H9 (cell line): Measurements from ENCODE around the gene USB1. TPM values are rescaled to one million over a fixed set of nuclear protein-coding genes. Genes with fewer than 3 reads are reported as not detected.

ENCODE experiments used
- DNase-seq: peaks from one replicate; pipeline ENCODE4 v3.0.0-alpha.2; 2017
- H2AFZ ChIP-seq: one replicate; pipeline ENCODE4 v1.6.1; 2013; ENCODE audit warnings: mild to moderate bottlenecking, low read length, control low read depth, moderate library complexity
- H2AK5ac ChIP-seq: 2 replicates; pipeline ENCODE4 v1.6.1; 2013; ENCODE audit warnings: low read length, control low read depth, mixed read lengths; ENCODE audit not compliant: insufficient read length
- H2BK120ac ChIP-seq: one replicate; pipeline ENCODE4 v1.6.1; 2013; ENCODE audit warnings: low read depth, mild to moderate bottlenecking, low read length, control low read depth, inconsistent platforms; ENCODE audit not compliant: poor library complexity, severe bottlenecking
- H2BK12ac ChIP-seq: 2 replicates; pipeline ENCODE4 v1.6.1; 2013; ENCODE audit warnings: low read length, control low read depth, mixed read lengths, low read depth; ENCODE audit not compliant: insufficient read length
- H2BK15ac ChIP-seq: 2 replicates; pipeline ENCODE4 v1.6.1; 2013; ENCODE audit warnings: low read depth, low read length, control low read depth
- H2BK20ac ChIP-seq: one replicate; pipeline ENCODE4 v1.6.1; 2013; ENCODE audit warnings: low read depth, mild to moderate bottlenecking, low read length, control low read depth, inconsistent platforms; ENCODE audit not compliant: poor library complexity, severe bottlenecking
- H2BK5ac ChIP-seq: 2 replicates; pipeline ENCODE4 v1.6.1; 2013; ENCODE audit warnings: low read length, control low read depth, mixed read lengths; ENCODE audit not compliant: insufficient read length
- H3K14ac ChIP-seq: 2 replicates; pipeline ENCODE4 v1.6.1; 2013; ENCODE audit warnings: low read length, control low read depth; ENCODE audit not compliant: insufficient read depth
- H3K18ac ChIP-seq: 2 replicates; pipeline ENCODE4 v1.6.1; 2013; ENCODE audit warnings: low read depth, mild to moderate bottlenecking, mixed read lengths, low read length, control low read depth; ENCODE audit not compliant: insufficient read length
- H3K23ac ChIP-seq: 2 replicates; pipeline ENCODE4 v1.6.1; 2013; ENCODE audit warnings: low read length, control low read depth, mixed read lengths, low read depth; ENCODE audit not compliant: insufficient read length
- H3K23me2 ChIP-seq: 2 replicates; pipeline ENCODE4 v1.6.1; 2013; ENCODE audit warnings: low read depth, mild to moderate bottlenecking, mixed read lengths, low read length, control low read depth; ENCODE audit not compliant: insufficient read length, poor library complexity, severe bottlenecking
- H3K27ac ChIP-seq: 2 replicates; pipeline ENCODE4 v1.5.1; 2013; ENCODE audit warnings: low read length, control low read depth, mixed read lengths, low read depth; ENCODE audit not compliant: insufficient read length
- H3K27me3 ChIP-seq: 2 replicates; pipeline ENCODE4 v1.6.1; 2013; ENCODE audit warnings: low read length, control low read depth, inconsistent platforms; ENCODE audit not compliant: insufficient read depth
- H3K4ac ChIP-seq: 2 replicates; pipeline ENCODE4 v1.6.1; 2013; ENCODE audit warnings: low read depth, mild to moderate bottlenecking, control low read depth, inconsistent platforms, low read length, moderate library complexity
- H3K4me1 ChIP-seq: 2 replicates; pipeline ENCODE4 v1.6.1; 2013; ENCODE audit warnings: low read length, control low read depth, inconsistent platforms; ENCODE audit not compliant: insufficient read depth
- H3K4me2 ChIP-seq: 2 replicates; pipeline ENCODE4 v1.6.1; 2013; ENCODE audit warnings: low read length, control low read depth, mixed read lengths; ENCODE audit not compliant: insufficient read length, insufficient read depth
- H3K56ac ChIP-seq: 2 replicates; pipeline ENCODE4 v1.6.1; 2013; ENCODE audit warnings: low read depth, mild to moderate bottlenecking, mixed read lengths, low read length, control low read depth; ENCODE audit not compliant: insufficient read length
- H3K79me1 ChIP-seq: 2 replicates; pipeline ENCODE4 v1.6.1; 2013; ENCODE audit warnings: low read depth, mild to moderate bottlenecking, moderate library complexity, low read length, control low read depth, inconsistent platforms; ENCODE audit not compliant: insufficient read depth, poor library complexity, severe bottlenecking
- H3K79me2 ChIP-seq: 2 replicates; pipeline ENCODE4 v1.6.1; 2013; ENCODE audit warnings: low read length, control low read depth, inconsistent platforms; ENCODE audit not compliant: insufficient read depth
- H3K9ac ChIP-seq: 2 replicates; pipeline ENCODE4 v1.6.1; 2013; ENCODE audit warnings: low read length, control low read depth, mixed read lengths; ENCODE audit not compliant: insufficient read length; ENCODE audit errors: extremely low read depth
- H3K9me3 ChIP-seq: one replicate; pipeline ENCODE4 v1.6.1; 2013; ENCODE audit warnings: low read depth, low read length, inconsistent platforms; ENCODE audit not compliant: control insufficient read depth
- H3T11ph ChIP-seq: one replicate; pipeline ENCODE4 v1.6.1; 2013; ENCODE audit warnings: mild to moderate bottlenecking, low read length, control low read depth, inconsistent platforms
- H4K20me1 ChIP-seq: one replicate; pipeline ENCODE4 v1.6.1; 2013; ENCODE audit not compliant: control insufficient read depth, insufficient read length, insufficient read depth
- H4K5ac ChIP-seq: 2 replicates; pipeline ENCODE4 v1.6.1; 2013; ENCODE audit warnings: low read depth, mild to moderate bottlenecking, mixed read lengths, low read length, control low read depth; ENCODE audit not compliant: insufficient read length
- H4K8ac ChIP-seq: replicated peaks from 2 replicates; pipeline ENCODE4 v1.6.1; 2013; ENCODE audit warnings: low read length, control low read depth, mixed read lengths, low read depth; ENCODE audit not compliant: insufficient read length
- H4K91ac ChIP-seq: 2 replicates; pipeline ENCODE4 v1.6.1; 2013; ENCODE audit warnings: low read depth, mild to moderate bottlenecking, moderate library complexity, mixed read lengths, low read length, control low read depth; ENCODE audit not compliant: insufficient read length
- H3K27ac Mint-ChIP-seq, 3 experiments: 2 replicates in 2 of 3; 3 replicates in 1 of 3; pipeline ENCODE4 v1.8.0; 2020 to 2021; ENCODE audit warnings: mixed read lengths in 3 of 3, mild to moderate bottlenecking in 1 of 3, moderate library complexity in 1 of 3
- H3K27me3 Mint-ChIP-seq: 2 replicates; pipeline ENCODE4 v1.8.0; 2021; ENCODE audit warnings: low read depth, mild to moderate bottlenecking, moderate library complexity, mixed read lengths
- H3K36me3 Mint-ChIP-seq, 3 experiments: 2 replicates in 2 of 3; 3 replicates in 1 of 3; pipeline ENCODE4 v1.8.0; 2020 to 2021; ENCODE audit warnings: low read depth in 3 of 3, mixed read lengths in 3 of 3; ENCODE audit not compliant: insufficient read depth in 1 of 3
- H3K4me1 Mint-ChIP-seq, 2 experiments: 2 replicates each; pipeline ENCODE4 v1.8.0; 2020; ENCODE audit warnings: mixed read lengths in 2 of 2
- H3K4me3 Mint-ChIP-seq, 2 experiments: 2 replicates in 1 of 2; 3 replicates in 1 of 2; pipeline ENCODE4 v1.8.0; 2020 to 2021; ENCODE audit warnings: mild to moderate bottlenecking in 2 of 2, mixed read lengths in 2 of 2, moderate library complexity in 1 of 2
- H3K9me3 Mint-ChIP-seq, 2 experiments: 2 replicates in 1 of 2; 3 replicates in 1 of 2; pipeline ENCODE4 v1.8.0; 2020; ENCODE audit warnings: mild to moderate bottlenecking in 2 of 2, mixed read lengths in 2 of 2, moderate library complexity in 1 of 2
- CTCF ChIP-seq: fragments of 200-600 bp; sonication (generic); conservative IDR thresholded peaks from 3 replicates; pipeline ENCODE4 v1.8.0; 2021; ENCODE audit warnings: antibody characterized with exemption, mild to moderate bottlenecking
- WGBS: extraction: QIAGEN DNeasy Blood & Tissue Kit; methylation state at CpG from one replicate; pipeline ENCODE4 v1.1.7; 2013; ENCODE audit warnings: missing lambda C conversion rate, low lambda C conversion rate, mixed read lengths; ENCODE audit not compliant: insufficient read length; ENCODE audit errors: extremely low coverage; 5-methylcytosine and 5-hydroxymethylcytosine counted together
- total RNA-seq: library from RNA; stranded (reverse); gene quantifications from 2 replicates; pipeline ENCODE4 v1.2.1, GENCODE V29; 2021

Gene USB1
- total RNA-seq, 1 experiment from 2014 or later: 65.0 TPM

- Histone ChIP-seq H3K23me2 (peaks cover 7% of the 10 kb centered on the region), H2BK20ac (no peak overlapping the region), H4K8ac (no peak overlapping the region), H3K4me2 (no peak overlapping the region), H3K56ac (no peak overlapping the region), H3K79me2 (no peaks in the 10 kb centered on the region), H3K27me3 (no peaks in the 10 kb centered on the region), H4K20me1 (no peaks in the 10 kb centered on the region), H3K23ac (no peak overlapping the region), H3K4ac (no peak overlapping the region), H2AFZ (no peak overlapping the region), H2BK15ac (no peak overlapping the region), H2BK120ac (no peak overlapping the region), H3K18ac (no peak overlapping the region), H3T11ph (no peak overlapping the region), H3K9ac (no peak overlapping the region), H3K27ac (no peak overlapping the region), H3K4me1 (peaks cover 2% of the 10 kb centered on the region; the same call in 1 of the 2 replicates), H4K91ac (no peak overlapping the region), H3K9me3 (no peaks in the 10 kb centered on the region), H2BK12ac (no peak overlapping the region), H2AK5ac (no peak overlapping the region), H2BK5ac (no peak overlapping the region), H3K79me1 (no peaks in the 10 kb centered on the region), H3K14ac (no peak overlapping the region), H4K5ac (no peak overlapping the region)
- no peak for TF ChIP-seq CTCF
- Mint-ChIP-seq H3K27ac (no peak overlapping the region), H3K4me1 (peaks cover 17 to 18% of the 10 kb centered on the region in 2 experiments), H3K4me3 (no peak overlapping the region), H3K27me3 (no peaks in the 10 kb centered on the region; the same call in 1 of the 2 replicates), H3K9me3 (no peaks in the 10 kb centered on the region), H3K36me3 (peaks cover 4 to 14% (median 12%) of the 10 kb centered on the region in 3 experiments; a peak in 6 of 7 replicates)
- WGBS: no CpG with 5 or more reads among the region's 18 CpGs
- no peak for DNase-seq
These were observed 5.3 kb upstream of the USB1 start for GRCh38 chr16:57995721-57996405.
